Activated CD8-positive, alpha-beta memory T cell treated with anti-CD3 and anti-CD28 coated beads, Interleukin-2, amount 50 U/mL, for 24 hours (primary cell): ENCODE data around the gene RB1.

Experiments used
- DNase-seq: peaks from one replicate; pipeline ENCODE4 v3.0.0-alpha.2; 2020; ENCODE audit errors: extremely low read depth

Gene RB1

GRCh38 chr13:48303359-48304142, at the start of gene RB1:
Gene RB1 (plus strand): TSS chr13:48303751. CDS start chr13:48303913, 162 bp downstream.
- peak; percentile 76 for DNase-seq

DNA sequence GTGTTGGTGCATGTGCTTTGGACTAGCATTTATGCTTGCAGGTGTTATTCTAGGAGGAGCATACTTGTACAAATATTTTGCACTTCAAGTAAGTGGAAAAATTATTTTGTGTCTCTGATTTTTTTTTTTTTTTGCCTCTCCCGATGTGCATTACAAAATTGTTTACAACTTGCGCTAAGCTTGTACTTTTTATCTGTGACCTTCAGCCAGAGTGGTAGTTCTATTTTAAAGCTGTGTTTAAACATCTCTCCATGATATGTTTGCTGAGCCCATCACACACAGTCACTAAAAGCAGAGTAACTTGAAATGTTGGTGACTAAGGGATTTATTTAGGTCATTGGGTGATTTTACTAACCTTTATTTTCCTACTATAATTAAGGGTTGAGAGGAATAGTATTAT, 49.7 kb upstream of the RB1 start:
- DNase-seq = no peak

GRCh38 chr13:48255090-48255489, 48.5 kb upstream of the RB1 start:
- DNase-seq = no peak

- no peak for DNase-seq
These were observed 47.6 kb upstream of the RB1 start for GRCh38 chr13:48255954-48256353.

DNA sequence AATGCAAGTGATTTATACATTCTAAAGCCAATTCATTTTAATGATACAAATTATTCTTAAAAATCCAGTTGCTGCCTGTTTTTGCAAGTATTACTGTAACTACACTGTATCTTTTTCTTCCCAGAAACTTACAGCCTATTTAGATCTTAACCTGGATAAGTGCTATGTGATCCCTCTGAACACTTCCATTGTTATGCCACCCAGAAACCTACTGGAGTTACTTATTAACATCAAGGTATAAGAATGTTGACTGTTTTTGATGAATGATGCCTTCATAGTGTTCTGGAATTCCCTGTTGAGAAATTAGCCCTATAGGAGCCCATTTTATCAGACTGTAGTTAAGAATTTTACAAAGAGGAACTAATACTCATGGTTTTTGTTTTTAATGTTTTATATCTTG, 45.5 kb upstream of the RB1 start:
- no peak for DNase-seq

DNA sequence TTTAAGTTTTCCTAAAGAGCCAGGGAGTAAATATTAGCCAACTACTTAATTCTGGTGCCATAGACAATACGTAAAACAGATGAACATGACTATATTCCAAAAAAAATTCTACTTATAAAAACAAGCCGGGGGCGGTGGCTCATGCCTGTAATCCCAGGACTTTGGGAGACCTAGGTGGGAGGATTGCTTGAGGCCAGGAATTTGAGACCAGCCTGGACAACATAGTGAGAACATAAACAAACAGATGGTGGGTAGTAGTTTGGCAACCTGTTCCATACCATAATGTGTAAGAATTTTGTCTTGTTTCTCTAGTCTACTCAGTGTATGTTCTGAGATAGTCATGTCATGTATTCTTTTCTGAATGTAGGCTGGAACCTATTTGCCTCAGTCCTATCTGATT, 45.1 kb upstream of the RB1 start:
- no peak for DNase-seq

DNA sequence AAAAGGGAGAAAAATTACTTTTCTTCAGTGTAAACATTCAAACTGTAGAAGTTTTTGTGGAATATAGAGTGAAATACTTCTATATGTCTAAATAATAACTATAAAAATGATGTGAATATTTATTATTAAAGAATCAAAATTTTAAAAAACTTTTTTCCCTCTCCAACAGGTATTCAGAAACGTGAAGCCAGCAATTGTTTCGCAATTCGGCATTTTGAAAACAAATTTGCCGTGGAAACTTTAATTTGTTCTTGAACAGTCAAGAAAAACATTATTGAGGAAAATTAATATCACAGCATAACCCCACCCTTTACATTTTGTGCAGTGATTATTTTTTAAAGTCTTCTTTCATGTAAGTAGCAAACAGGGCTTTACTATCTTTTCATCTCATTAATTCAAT, 42.6 kb upstream of the RB1 start:
- no peak for DNase-seq

DNA sequence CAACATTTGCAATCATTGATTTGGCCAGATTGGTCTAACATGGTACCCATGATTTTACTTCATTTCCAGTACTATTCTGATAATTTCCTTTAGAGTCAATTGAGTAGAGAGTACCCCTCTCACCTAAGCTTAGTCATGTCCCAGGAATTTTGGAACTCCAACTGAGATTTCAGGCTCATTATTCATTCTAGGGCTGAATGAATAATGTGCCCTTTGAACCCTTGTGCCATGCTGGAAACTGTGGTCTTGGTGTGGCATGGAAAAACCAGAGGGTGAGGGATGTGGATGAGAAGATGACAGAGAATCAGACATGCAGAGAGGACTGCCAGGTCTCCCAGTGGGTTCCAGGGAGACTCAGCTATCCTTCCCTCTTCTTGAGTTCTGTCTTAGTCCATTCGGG, 40.4 kb upstream of the RB1 start:
- no peak for DNase-seq

GRCh38 chr13:48264058-48264457, 39.5 kb upstream of the RB1 start:
- no peak for DNase-seq

GRCh38 chr13:48265217-48265815, 38.2 kb upstream of the RB1 start:
- no peak for DNase-seq

DNA sequence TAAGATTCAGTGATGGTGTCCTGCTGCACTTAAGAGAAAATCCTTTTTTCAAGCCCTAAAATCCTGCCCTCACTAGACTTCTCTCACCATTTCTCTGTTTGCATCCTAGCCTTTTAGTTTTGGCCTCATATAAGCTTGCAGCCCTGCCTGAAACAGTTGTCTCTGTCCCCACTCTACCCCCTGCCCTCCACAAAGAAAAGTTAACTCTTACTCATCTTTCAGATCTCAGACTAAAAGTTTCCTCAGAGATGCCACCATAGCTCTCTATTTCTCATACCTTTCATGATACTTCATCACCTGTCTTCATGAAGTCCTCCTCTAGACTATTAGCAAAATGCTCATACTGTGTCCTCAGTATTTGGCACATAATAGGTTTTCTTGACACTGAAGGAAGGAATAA, 37.4 kb upstream of the RB1 start:
- DNase-seq = no peak

GRCh38 chr13:48266701-48267639, 36.6 kb upstream of the RB1 start:
- no peak for DNase-seq

DNA sequence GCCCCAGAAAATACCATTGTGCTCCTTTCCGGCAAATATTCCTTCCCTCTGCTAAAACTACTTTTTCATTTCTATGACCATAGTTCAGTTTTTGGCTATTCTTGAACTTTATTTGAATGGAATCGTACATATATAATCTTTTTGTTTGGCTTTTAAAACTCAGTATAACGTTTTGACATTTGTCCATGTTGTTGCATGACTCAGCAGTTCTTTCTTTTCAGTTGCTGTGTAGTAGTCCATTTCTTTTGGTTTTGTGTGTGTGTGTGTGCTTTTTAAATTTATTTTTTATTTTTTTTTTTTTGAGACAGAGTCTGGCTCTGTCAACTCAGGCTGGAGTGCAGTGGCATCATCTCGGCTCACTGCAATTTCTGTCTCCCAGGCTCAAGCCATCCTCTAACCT, 35.5 kb upstream of the RB1 start:
- no peak for DNase-seq

GRCh38 chr13:48273346-48273745, 30.2 kb upstream of the RB1 start:
- no peak for DNase-seq

GRCh38 chr13:48275507-48275906, 28.0 kb upstream of the RB1 start:
- no peak for DNase-seq

GRCh38 chr13:48278806-48279205, 24.7 kb upstream of the RB1 start:
- DNase-seq = no peak

DNA sequence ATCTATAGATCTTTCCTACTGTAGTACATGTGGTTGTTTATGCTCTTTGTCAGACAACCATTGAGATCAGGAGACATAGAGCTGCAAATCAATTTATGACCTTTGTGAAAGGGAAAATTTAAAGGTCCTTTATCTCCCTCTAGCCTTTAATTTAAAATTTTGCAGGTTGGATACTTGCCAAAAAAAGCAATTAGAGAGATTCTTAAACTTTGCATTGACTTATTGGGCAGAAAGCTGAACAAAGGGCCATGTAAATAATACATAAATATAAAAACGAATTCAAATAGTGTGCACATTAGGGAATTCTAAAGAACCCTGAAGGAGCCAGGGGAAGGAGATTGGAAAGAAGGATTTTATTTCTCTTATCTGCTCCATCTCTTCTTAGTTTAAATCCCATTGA, 22.0 kb upstream of the RB1 start:
- no peak for DNase-seq

- DNase-seq = no peak
These were observed 11.8 kb upstream of the RB1 start for GRCh38 chr13:48291730-48292129.

GRCh38 chr13:48292650-48293049, 10.9 kb upstream of the RB1 start:
- no peak for DNase-seq

DNA sequence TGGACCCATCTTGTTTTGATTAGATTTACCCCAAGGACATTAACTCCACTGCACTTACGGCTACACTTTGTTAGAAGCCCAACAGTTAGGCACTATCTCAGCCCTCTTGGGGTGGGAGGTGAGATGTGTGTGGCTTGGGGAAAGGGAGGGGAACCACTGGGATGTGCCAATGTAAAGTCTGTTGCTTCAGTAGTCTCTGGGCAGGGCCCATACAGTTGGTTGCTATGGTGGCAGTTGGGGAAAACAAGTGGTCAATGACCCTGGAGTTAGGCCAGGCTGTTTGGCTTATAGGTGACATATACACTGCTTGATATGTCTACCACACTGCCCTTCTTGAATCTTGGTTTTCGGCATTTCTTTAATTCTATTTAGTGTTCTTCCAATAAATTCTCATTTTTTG, 8.9 kb upstream of the RB1 start:
- no peak for DNase-seq

DNA sequence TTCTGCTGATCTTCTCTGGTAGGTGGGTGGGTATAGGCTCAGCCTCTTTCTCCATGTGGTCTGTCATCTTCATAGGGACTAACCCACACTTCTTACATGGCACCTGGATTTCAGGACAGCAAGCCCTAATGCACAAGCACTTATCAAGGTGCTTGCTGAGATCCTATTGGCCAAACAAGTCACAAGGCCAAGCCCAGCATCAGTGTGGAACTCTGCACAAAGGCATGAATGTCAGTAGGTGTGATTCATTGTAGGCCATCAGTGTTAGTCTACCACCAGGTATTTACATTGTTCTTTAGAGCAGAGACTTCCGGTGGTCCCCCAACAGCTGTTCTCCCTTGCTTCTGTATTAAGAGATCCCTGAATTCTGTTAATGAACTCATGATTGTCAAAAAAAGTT, 8.3 kb upstream of the RB1 start:
- DNase-seq = no peak

GRCh38 chr13:48296528-48296927, 7.0 kb upstream of the RB1 start:
- DNase-seq = no peak
